ENCODE results near the gene GRIK1. TPM values are rescaled to one million over a fixed set of nuclear protein-coding genes. Genes with fewer than 3 reads are reported as not detected.
A peak's percentile ranks its signal among the peaks of the same experiment; 100 is the strongest.

Gene GRIK1
- total RNA-seq, 1 donor from 2014 or later: not detected

DNA sequence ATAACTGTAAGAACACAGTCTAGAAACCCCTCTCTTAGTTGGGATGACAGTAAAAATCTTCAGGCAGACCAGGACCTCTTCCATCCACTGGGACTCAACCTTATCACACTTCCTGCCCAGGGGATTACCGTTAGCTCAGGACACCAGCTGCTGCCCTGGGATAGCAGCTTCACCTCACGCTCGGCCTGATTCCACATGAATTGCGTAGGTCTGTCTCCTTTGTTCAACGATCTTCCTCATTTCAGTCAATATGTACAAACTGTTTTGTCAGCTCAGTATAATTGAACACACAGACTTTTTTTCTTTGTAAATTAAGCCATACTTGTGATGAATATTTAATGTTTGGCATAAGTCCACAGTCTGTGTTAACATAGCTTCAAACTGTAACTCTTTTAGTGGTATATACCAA, 290.4 kb downstream of the GRIK1 start:
- no peak overlapping the region for H3K4me3 ChIP-seq (ENCODE audit: low read depth, low read length)
- TF ChIP-seq, protein P1, sequence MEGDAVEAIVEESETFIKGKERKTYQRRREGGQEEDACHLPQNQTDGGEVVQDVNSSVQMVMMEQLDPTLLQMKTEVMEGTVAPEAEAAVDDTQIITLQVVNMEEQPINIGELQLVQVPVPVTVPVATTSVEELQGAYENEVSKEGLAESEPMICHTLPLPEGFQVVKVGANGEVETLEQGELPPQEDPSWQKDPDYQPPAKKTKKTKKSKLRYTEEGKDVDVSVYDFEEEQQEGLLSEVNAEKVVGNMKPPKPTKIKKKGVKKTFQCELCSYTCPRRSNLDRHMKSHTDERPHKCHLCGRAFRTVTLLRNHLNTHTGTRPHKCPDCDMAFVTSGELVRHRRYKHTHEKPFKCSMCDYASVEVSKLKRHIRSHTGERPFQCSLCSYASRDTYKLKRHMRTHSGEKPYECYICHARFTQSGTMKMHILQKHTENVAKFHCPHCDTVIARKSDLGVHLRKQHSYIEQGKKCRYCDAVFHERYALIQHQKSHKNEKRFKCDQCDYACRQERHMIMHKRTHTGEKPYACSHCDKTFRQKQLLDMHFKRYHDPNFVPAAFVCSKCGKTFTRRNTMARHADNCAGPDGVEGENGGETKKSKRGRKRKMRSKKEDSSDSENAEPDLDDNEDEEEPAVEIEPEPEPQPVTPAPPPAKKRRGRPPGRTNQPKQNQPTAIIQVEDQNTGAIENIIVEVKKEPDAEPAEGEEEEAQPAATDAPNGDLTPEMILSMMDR (conservative IDR thresholded peaks at IDR 0.05; ENCODE audit: low read depth, low read length): no peak
- no peak for DNase-seq (ENCODE audit: low read depth)

DNA sequence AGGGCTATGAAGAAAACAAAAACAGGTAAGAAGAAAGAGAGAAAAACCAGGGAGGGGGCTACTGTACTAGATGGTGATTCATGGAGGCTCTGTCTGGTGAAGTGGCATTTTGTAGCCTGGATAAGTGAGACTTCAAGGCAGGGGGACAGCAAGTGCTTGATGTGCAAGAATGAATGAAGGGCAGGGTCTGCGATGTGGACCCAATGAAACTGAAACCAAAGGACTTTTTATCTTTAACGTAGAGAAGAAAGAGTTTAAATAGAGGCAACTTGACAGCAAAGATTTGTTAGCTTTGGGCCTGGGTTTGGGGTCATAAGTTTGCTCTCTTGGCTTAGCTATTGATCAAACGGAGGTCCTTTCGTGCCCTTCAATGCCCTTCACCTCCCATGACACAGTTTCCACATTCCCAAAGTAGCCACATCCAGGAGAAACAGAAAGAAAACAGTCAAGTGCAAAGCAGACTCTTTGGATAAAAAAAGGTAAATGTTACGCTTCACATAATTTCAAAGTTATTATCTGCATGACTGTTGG, 291.0 kb downstream of the GRIK1 start:
- TF ChIP-seq, protein P1 (conservative IDR thresholded peaks at IDR 0.05; ENCODE audit: low read depth, low read length): no peak
- no peak overlapping the region for H3K4me3 ChIP-seq (ENCODE audit: low read depth, low read length)
- no peak for DNase-seq (ENCODE audit: low read depth)

DNA sequence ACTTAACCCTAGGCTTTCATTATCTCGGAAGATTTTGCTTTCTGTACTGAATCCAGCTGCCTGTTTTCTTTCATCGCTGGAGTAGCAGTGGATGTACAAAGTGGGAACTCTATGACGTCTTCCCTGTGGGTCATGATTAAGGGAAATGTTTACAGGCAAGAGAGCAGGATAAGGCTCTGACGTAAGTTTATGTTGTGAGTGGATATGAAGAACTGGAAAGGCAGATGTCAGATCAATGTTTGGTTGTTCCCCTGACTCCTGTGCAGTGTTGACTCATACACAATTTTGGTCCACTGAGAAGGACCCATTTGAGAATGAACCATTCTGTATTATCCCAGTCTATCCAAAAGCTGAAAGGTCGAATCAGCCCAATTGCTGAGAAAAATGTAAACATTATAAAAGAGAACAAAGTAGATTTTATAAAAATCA, 292.4 kb downstream of the GRIK1 start:
- TF ChIP-seq, protein P1 (conservative IDR thresholded peaks at IDR 0.05; ENCODE audit: low read depth, low read length): no peak
- no peak for DNase-seq (ENCODE audit: low read depth)

DNA sequence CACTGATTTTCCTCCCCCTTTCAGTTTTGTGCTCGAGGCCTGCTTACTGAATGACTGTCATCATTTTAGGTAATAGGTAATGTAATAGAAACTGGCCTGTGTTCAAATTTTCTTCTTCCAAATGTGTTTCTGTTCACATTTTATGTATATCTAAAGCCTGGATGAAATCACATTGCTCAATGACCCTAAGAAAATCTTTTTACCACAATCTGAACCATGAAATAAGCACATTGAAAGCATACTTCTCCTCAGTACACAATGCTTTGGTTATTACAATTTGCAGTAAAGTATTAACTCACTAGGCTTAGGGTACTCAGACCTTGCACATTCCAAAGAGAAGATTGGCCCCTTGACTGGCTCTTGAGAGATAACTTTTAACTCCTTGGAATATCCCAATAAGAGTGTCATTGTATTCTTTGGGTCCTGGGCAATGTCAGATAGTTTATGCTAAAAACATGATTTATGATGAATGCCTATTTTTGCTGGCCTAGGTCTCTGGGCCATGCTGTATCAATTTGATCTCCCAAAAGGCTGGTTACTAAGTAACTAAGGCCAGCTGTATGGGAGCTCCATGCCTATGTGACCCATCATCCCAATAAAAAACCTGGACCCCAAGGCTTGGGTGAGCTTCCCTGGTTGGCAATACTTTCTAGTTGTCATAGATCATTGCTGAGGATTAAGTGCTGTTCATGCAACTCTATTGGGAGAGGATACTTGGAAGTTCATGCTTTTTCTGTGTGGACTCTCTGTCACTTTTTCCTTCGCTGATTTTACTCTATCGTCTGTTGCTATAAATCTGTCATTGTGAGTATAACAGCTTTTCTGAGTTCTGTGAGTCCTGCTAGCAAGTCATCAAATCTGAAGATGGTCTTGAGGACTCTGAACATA, 293.9 kb downstream of the GRIK1 start:
- peak; percentile 25 for DNase-seq (ENCODE audit: low read depth)
- TF ChIP-seq, protein P1 (conservative IDR thresholded peaks at IDR 0.05; ENCODE audit: low read depth, low read length): no peak

More for the DNA sequence above, 292.4 kb downstream of the GRIK1 start:
- H3K4me3 ChIP-seq (ENCODE audit: low read depth, low read length): no peak overlapping the region

DNA sequence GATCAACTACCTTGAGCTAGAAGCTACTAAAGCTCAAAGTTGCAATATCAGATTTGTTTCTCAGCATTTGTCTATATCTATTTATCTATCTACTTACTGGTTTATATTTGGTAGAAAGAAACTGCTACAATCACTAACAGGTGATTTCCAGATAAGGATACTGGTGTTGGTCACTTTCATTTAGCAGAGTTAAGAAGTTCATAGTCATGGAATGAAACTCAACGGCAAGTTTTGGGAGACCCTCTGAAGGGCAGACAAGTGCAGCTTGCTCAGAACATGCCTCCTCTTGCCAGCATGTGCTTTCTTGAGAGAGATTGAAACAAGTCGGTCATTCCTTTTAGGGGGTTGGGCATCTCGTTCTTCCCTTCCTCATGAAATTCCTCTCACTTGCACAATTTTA, 296.5 kb downstream of the GRIK1 start:
- DNase-seq (ENCODE audit: low read depth): no peak
- TF ChIP-seq, protein P1 (conservative IDR thresholded peaks at IDR 0.05; ENCODE audit: low read depth, low read length): no peak
- H3K4me3 ChIP-seq (ENCODE audit: low read depth, low read length): no peak overlapping the region

More for the DNA sequence above, 293.9 kb downstream of the GRIK1 start:
- no peak overlapping the region for H3K4me3 ChIP-seq (ENCODE audit: low read depth, low read length)

DNA sequence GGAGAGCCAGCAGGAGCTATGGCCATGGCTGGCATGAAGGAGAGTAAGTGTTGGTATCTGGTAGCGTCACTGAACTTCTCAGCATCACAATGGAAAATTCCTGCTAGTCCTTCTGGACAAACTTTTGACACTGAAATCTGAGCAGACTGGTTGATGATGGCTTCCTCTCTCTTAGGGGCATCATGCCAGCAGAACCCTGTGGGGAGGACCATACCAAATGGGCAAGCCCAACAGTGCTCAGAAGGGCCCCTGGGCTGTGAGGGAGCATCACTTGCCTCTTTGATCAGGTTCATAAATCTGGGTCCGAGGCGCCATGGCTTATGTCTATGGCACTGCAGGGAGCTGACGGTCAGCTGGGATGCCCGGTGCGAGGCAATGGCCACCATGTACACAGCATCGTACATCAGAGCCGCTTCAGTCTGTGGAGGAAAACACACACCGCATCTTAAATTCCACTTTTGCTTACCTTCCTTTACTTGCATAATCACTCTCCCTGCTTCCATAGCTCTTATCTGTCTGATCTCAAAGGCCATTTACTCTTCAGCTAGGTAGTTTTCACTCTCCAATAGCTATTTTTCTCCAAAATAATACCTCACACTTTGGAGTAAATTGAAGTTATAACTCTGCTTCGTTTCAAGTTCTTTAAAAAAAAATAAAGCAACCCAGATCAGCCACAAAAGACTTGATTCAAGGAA, 297.1 kb downstream of the GRIK1 start:
- TF ChIP-seq, protein P1 (conservative IDR thresholded peaks at IDR 0.05; ENCODE audit: low read depth, low read length): no peak
- DNase-seq (ENCODE audit: low read depth): no peak
- no peak overlapping the region for H3K4me3 ChIP-seq (ENCODE audit: low read depth, low read length)

All from epithelial cell of proximal tubule (primary cell).